ENCODE measurements around the gene LRSAM1. TPM values are rescaled to one million over a fixed set of nuclear protein-coding genes. Genes with fewer than 3 reads are reported as not detected.
"Not testable (repeated sequence)": the region's sequence is repeated elsewhere in the genome, so short reads cannot be mapped to it uniquely, and the experiment has no call there.

LRSAM1 gene
- total RNA-seq, 1 donor from 2014 or later = 27.5 TPM

DNA sequence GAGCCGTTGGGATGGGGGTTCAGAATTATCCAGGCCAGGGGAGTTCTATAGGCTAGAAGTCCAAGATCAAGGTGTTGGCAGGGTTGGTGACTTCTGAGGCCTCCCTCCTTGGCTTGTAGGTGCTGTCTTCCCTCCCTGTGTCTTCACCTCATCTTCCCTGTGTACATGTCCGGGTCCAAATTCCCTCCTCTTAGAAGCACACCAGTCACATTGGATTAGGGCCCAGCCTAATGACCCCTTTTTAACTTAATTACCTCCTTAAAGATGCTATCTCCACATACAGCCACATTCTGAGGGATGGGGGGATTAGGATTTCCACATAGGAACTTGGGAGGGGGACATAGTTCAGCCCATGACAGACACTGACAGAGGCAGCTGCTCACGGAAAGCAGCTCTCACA is 12.1 kb downstream of the LRSAM1 start:
- Mint-ChIP-seq H3K4me3 (ENCODE audit: unreplicated experiment) (no peak overlapping the region), H3K4me1 (ENCODE audit: low read depth) (peaks cover 3% of the 10 kb centered on the region), H3K27me3 (ENCODE audit: low read depth) (no peaks in the 10 kb centered on the region), H3K9me3 (ENCODE audit: low read depth) (no peaks in the 10 kb centered on the region), H3K36me3 (ENCODE audit: low read depth) (peaks cover 26% of the 10 kb centered on the region), H3K27ac (ENCODE audit: unreplicated experiment) (no peak overlapping the region)
- DNase-seq (ENCODE audit: low spot score) = no peak
- TF ChIP-seq, protein P1, sequence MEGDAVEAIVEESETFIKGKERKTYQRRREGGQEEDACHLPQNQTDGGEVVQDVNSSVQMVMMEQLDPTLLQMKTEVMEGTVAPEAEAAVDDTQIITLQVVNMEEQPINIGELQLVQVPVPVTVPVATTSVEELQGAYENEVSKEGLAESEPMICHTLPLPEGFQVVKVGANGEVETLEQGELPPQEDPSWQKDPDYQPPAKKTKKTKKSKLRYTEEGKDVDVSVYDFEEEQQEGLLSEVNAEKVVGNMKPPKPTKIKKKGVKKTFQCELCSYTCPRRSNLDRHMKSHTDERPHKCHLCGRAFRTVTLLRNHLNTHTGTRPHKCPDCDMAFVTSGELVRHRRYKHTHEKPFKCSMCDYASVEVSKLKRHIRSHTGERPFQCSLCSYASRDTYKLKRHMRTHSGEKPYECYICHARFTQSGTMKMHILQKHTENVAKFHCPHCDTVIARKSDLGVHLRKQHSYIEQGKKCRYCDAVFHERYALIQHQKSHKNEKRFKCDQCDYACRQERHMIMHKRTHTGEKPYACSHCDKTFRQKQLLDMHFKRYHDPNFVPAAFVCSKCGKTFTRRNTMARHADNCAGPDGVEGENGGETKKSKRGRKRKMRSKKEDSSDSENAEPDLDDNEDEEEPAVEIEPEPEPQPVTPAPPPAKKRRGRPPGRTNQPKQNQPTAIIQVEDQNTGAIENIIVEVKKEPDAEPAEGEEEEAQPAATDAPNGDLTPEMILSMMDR (IDR thresholded peaks at IDR 0.05) = no peak

DNA sequence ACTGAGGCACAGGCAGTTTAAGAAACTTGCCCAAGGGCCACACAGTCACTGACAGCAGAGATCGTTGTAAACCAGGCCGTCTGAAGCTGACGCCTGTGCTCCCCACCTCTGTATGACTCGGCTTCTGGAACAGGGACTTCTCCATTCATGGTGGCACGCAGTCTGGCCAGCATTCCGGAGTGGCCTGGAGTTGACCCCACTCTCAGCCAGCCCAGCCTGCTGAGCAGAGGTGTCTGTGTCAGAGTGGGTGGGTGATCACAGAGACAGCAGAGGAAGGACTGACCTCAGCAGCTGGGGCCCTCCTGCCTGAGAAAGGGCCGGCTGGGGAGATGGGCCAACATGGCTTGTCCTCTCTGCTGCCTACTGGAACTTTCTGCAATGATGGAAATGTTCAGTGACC is 12.6 kb downstream of the LRSAM1 start:
- no peaks in the 10 kb centered on the region for H3K27me3 Mint-ChIP-seq (ENCODE audit: low read depth)
- no peaks in the 10 kb centered on the region for H3K9me3 Mint-ChIP-seq (ENCODE audit: low read depth)
- peaks cover 27% of the 10 kb centered on the region for H3K36me3 Mint-ChIP-seq (ENCODE audit: low read depth)
- no peak for DNase-seq (ENCODE audit: low spot score)
- no peak overlapping the region for H3K27ac Mint-ChIP-seq (ENCODE audit: unreplicated experiment)
- TF ChIP-seq, protein P1 (IDR thresholded peaks at IDR 0.05) = no peak
- H3K4me1 Mint-ChIP-seq (ENCODE audit: low read depth) = peaks cover 3% of the 10 kb centered on the region
- H3K4me3 Mint-ChIP-seq (ENCODE audit: unreplicated experiment) = no peak overlapping the region

DNA sequence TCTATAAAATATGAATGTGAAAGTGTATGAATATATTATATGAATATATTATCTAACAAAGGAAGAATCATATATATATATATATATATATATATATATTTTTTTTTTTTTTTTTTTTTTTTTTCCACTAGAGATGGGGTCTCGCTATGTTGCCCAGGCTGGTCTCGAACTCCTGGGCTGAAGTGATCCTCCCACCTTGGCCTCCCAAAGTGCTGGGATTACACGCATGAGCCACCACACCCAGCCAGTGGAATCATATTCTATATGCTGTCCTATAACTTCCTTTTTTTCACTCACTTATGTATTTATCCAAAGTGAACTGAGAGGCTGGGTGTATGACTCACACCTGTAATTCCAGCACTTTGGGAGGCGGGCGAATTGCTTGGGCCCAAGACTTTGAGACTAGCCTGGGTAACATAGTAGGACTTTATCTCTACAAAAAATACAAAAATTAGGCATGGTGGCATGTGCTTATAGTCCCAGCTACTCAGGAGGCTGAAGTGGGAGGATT is 15.2 kb downstream of the LRSAM1 start:
- not testable (repeated sequence) for H3K27ac Mint-ChIP-seq (ENCODE audit: unreplicated experiment); H3K9me3 Mint-ChIP-seq (ENCODE audit: low read depth); H3K4me3 Mint-ChIP-seq (ENCODE audit: unreplicated experiment); H3K4me1 Mint-ChIP-seq (ENCODE audit: low read depth); DNase-seq (ENCODE audit: low spot score); H3K27me3 Mint-ChIP-seq (ENCODE audit: low read depth)
- H3K36me3 Mint-ChIP-seq (ENCODE audit: low read depth) = peaks cover 27% of the 10 kb centered on the region

DNA sequence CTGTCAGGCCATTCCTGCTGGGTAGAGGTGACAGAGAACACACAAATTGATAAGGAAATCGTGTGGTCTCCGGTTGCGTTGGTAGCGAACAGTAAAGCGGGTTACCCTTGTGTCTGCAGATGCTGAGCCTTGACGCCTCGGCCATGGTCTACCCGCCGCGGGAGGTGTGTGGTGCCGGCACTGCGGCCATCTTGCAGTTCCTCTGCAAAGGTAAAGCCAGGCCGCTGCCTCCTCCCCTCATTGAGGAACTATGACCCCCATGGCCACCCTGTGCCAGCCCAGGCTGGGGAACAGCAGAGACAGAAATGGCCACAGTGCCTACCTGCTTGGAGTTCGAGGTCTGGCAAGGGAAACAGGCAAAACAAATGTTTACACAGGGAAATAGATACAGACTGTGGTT is 16.3 kb downstream of the LRSAM1 start:
- TF ChIP-seq, protein P1 (IDR thresholded peaks at IDR 0.05) = no peak
- Mint-ChIP-seq H3K27ac (ENCODE audit: unreplicated experiment) (no peak overlapping the region), H3K9me3 (ENCODE audit: low read depth) (no peaks in the 10 kb centered on the region), H3K36me3 (ENCODE audit: low read depth) (peaks cover 18% of the 10 kb centered on the region), H3K4me3 (ENCODE audit: unreplicated experiment) (no peak overlapping the region), H3K4me1 (ENCODE audit: low read depth) (peaks cover 3% of the 10 kb centered on the region), H3K27me3 (ENCODE audit: low read depth) (no peaks in the 10 kb centered on the region)
- DNase-seq (ENCODE audit: low spot score) = no peak

DNA sequence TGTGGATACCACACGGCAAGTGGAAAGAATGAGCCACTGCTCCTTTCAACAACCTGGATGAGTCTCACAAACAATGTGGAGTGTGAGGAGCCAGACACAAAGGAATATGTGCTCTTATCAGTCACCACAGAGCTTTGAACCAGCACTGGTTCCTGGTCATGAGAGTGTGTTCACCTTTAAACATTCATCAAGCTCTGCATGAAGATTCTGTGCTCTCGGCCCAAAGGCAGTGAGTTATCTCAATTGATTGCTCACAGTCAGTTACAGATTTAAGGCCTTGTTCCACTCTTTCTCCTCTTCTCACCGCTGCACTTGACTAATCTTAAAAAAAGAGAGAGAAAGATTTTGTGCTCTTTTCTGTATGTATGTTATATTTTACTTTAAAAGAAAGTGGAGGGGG is 19.4 kb downstream of the LRSAM1 start:
- H3K4me1 Mint-ChIP-seq (ENCODE audit: low read depth) = peaks cover under 1% of the 10 kb centered on the region
- H3K27ac Mint-ChIP-seq (ENCODE audit: unreplicated experiment) = no peak overlapping the region
- TF ChIP-seq, protein P1 (IDR thresholded peaks at IDR 0.05) = no peak
- H3K4me3 Mint-ChIP-seq (ENCODE audit: unreplicated experiment) = no peak overlapping the region
- DNase-seq (ENCODE audit: low spot score) = no peak
- no peaks in the 10 kb centered on the region for H3K9me3 Mint-ChIP-seq (ENCODE audit: low read depth)
- H3K27me3 Mint-ChIP-seq (ENCODE audit: low read depth) = no peaks in the 10 kb centered on the region
- peaks cover 16% of the 10 kb centered on the region for H3K36me3 Mint-ChIP-seq (ENCODE audit: low read depth)

DNA sequence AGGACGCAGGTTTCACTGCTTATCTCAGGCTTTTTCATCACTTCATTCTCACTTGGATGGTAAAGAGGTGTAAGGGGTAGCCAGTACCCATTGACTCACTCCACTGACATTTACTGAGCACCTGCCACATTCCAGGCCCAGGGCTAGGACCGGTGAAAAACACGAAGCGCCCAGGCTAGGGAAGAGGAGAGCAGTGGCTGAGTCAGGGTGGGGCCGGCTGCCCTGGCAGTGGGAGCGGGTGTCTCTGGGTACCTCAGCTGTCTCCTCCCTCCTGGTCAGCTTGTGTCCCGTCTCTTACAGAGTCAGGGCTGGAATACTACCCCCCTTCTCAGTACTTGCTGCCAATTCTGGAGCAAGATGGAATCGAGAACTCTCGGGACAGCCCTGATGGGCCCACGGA is 22.2 kb downstream of the LRSAM1 start:
- TF ChIP-seq, protein P1 (IDR thresholded peaks at IDR 0.05) = no peak
- peaks cover 18% of the 10 kb centered on the region for H3K36me3 Mint-ChIP-seq (ENCODE audit: low read depth)
- H3K4me1 Mint-ChIP-seq (ENCODE audit: low read depth) = no peaks in the 10 kb centered on the region
- H3K27ac Mint-ChIP-seq (ENCODE audit: unreplicated experiment) = no peak overlapping the region
- H3K27me3 Mint-ChIP-seq (ENCODE audit: low read depth) = no peaks in the 10 kb centered on the region
- H3K9me3 Mint-ChIP-seq (ENCODE audit: low read depth) = no peaks in the 10 kb centered on the region
- peak; percentile 73 for DNase-seq (ENCODE audit: low spot score)
- H3K4me3 Mint-ChIP-seq (ENCODE audit: unreplicated experiment) = no peak overlapping the region

Measured in chondrocyte (in vitro differentiated cells).